ENCODE data around the gene DIPK2B.

Gene DIPK2B

DNA sequence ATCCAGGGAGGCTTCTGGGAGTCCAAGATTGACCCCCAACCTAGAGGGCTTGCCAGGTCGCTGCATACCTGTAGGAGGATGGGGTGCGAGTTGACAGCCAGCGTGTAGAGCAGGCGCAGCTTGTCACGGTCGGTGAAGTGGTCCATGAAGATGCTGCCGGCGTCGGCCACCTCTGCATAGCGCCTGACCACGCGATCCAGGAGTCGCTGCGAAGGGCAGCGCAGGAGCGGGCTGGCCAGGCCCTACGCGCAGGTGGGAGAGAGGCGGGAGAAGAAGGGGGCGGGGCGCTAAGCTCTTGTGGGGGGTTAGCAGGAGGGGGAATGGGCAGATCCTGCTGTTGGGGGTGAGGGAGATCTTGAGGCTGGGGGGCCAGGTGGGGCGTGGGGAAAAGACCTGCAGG, 43.0 kb downstream of the DIPK2B start:
- no peak for DNase-seq (ENCODE audit: low read depth, low spot score)

DNA sequence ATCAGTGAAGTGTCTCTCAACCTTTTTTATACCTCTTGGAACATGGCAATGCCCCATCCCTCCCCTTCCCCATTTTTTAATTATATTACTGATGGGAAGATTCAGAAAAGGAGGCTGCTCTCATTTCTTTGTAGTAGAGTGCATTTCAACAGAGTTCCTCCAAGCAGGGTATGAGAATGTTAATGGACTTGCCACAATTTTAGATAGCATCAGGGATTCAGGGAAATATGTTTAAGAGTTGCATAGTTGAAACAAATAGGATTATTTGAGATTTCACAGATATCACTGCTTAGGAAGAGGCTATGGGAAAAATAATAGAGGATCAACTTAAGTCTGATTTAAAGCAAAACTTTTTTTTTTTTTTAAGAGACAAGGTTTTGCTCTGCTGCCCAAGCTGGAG, 46.2 kb downstream of the DIPK2B start:
- DNase-seq (ENCODE audit: low read depth, low spot score) = no peak

DNA sequence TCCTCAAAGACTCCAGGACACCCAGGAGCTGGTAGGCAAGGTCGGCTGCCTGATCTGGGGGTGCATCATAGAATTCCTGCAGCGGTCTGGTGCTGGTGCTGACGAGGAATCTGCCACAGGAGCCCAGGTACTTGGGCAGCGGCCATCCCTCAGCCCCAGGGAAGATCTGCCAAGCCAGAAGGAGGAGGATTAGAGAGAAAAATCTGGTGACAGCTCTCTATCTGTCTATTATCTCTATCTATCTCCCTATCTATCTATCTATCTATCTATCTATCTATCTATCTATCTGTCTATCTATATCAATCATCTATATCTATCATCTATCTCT, 46.7 kb downstream of the DIPK2B start:
- DNase-seq (ENCODE audit: low read depth, low spot score) = no peak
